Measurements from ENCODE around the gene CLDN15.
A peak's percentile ranks its signal among the peaks of the same experiment; 100 is the strongest.
"Not testable (repeated sequence)": the region's sequence is repeated elsewhere in the genome, so short reads cannot be mapped to it uniquely, and the experiment has no call there.

The CLDN15 gene

GRCh38 chr7:101237206-101238067, at the start of gene CLDN15:
Gene CLDN15, minus strand, starts transcription at chr7:101237802. Its CDS starts 221 bp downstream, at chr7:101237581.
- DNase-seq (ENCODE audit: low spot score) = peak; percentile 31

- no peak for DNase-seq (ENCODE audit: low spot score)
Observed at GRCh38 chr7:101287032-101287431, 49.4 kb upstream of the CLDN15 start.

GRCh38 chr7:101285880-101286279, 48.3 kb upstream of the CLDN15 start:
- DNase-seq (ENCODE audit: low spot score) = not testable (repeated sequence)

- DNase-seq (ENCODE audit: low spot score) = no peak
Observed at GRCh38 chr7:101285171-101285570, 47.6 kb upstream of the CLDN15 start.

GRCh38 chr7:101280912-101281311, 43.3 kb upstream of the CLDN15 start:
- not testable (repeated sequence) for DNase-seq (ENCODE audit: low spot score)

GRCh38 chr7:101278461-101279292, 41.1 kb upstream of the CLDN15 start:
- DNase-seq (ENCODE audit: low spot score) = no peak

- DNase-seq (ENCODE audit: low spot score) = no peak
Observed at GRCh38 chr7:101277155-101277554, 39.6 kb upstream of the CLDN15 start.

- DNase-seq (ENCODE audit: low spot score) = no peak
Observed at GRCh38 chr7:101273206-101273605, 35.6 kb upstream of the CLDN15 start.

GRCh38 chr7:101271021-101271420, 33.4 kb upstream of the CLDN15 start:
- DNase-seq (ENCODE audit: low spot score) = no peak

- no peak for DNase-seq (ENCODE audit: low spot score)
Observed at GRCh38 chr7:101269664-101270063, 32.1 kb upstream of the CLDN15 start.

- DNase-seq (ENCODE audit: low spot score) = no peak
Observed at GRCh38 chr7:101265622-101266516, 28.3 kb upstream of the CLDN15 start.

- DNase-seq (ENCODE audit: low spot score) = not testable (repeated sequence)
Observed at GRCh38 chr7:101264102-101264706, 26.6 kb upstream of the CLDN15 start.

GRCh38 chr7:101258243-101258731, 20.7 kb upstream of the CLDN15 start:
- no peak for DNase-seq (ENCODE audit: low spot score)

GRCh38 chr7:101255796-101256195, 18.2 kb upstream of the CLDN15 start:
- no peak for DNase-seq (ENCODE audit: low spot score)

GRCh38 chr7:101253199-101253598, 15.6 kb upstream of the CLDN15 start:
- DNase-seq (ENCODE audit: low spot score) = not testable (repeated sequence)

- DNase-seq (ENCODE audit: low spot score) = peak; percentile 98
Observed at GRCh38 chr7:101251871-101252659, 14.5 kb upstream of the CLDN15 start.

- no peak for DNase-seq (ENCODE audit: low spot score)
Observed at GRCh38 chr7:101250324-101250723, 12.7 kb upstream of the CLDN15 start.

GRCh38 chr7:101248276-101248675, 10.7 kb upstream of the CLDN15 start:
- DNase-seq (ENCODE audit: low spot score) = no peak

- peak; percentile 96 for DNase-seq (ENCODE audit: low spot score)
Observed at GRCh38 chr7:101245147-101245668, 7.6 kb upstream of the CLDN15 start.
